ENCODE results near the gene EEA1. TPM values are rescaled to one million over a fixed set of nuclear protein-coding genes. Genes with fewer than 3 reads are reported as not detected.

Gene EEA1
- total and polyA plus RNA-seq, 2 of the 8 experiments (the other 6 are each of a cell fraction or from before 2014, with no cell fraction given) = 1.0 to 18.8 TPM

DNA sequence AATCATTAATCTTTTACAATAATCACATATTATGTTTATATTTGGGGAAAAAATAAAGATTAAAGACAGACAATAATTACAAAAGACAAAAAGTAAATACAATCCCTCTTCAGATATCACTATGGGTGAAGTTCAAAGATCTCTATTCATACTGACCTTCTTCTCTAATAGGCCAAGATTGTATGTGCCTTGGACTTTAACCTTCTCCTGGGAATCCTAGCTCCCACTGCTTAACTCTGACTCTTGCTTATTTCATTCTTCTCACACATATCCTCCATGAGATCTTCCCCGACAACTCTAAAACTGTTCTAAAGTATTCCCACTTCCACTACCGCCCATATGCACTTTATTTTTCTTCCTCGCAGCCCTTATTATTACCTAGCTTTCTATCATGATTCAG, 83.8 kb downstream of the EEA1 start (continued):
- TF ChIP-seq EGR1 (IDR thresholded peaks at IDR 0.05; ENCODE audit: borderline replicate concordance, low read depth, low read length) (no peak), BACH1 (IDR thresholded peaks at IDR 0.05; ENCODE audit: low read length) (no peak)

Data from H1 (cell line).